H9 (cell line): Measurements from ENCODE around the gene GARNL3. TPM values are rescaled to one million over a fixed set of nuclear protein-coding genes. Genes with fewer than 3 reads are reported as not detected.

Source experiments
- DNase-seq: peaks from one replicate; pipeline ENCODE4 v3.0.0-alpha.2; 2017
- H2AFZ ChIP-seq: one replicate; pipeline ENCODE4 v1.6.1; 2013; ENCODE audit warnings: mild to moderate bottlenecking, low read length, control low read depth, moderate library complexity
- H2AK5ac ChIP-seq: 2 replicates; pipeline ENCODE4 v1.6.1; 2013; ENCODE audit warnings: low read length, control low read depth, mixed read lengths; ENCODE audit not compliant: insufficient read length
- H2BK120ac ChIP-seq: one replicate; pipeline ENCODE4 v1.6.1; 2013; ENCODE audit warnings: low read depth, mild to moderate bottlenecking, low read length, control low read depth, inconsistent platforms; ENCODE audit not compliant: poor library complexity, severe bottlenecking
- H2BK12ac ChIP-seq: 2 replicates; pipeline ENCODE4 v1.6.1; 2013; ENCODE audit warnings: low read length, control low read depth, mixed read lengths, low read depth; ENCODE audit not compliant: insufficient read length
- H2BK15ac ChIP-seq: 2 replicates; pipeline ENCODE4 v1.6.1; 2013; ENCODE audit warnings: low read depth, low read length, control low read depth
- H2BK20ac ChIP-seq: one replicate; pipeline ENCODE4 v1.6.1; 2013; ENCODE audit warnings: low read depth, mild to moderate bottlenecking, low read length, control low read depth, inconsistent platforms; ENCODE audit not compliant: poor library complexity, severe bottlenecking
- H2BK5ac ChIP-seq: 2 replicates; pipeline ENCODE4 v1.6.1; 2013; ENCODE audit warnings: low read length, control low read depth, mixed read lengths; ENCODE audit not compliant: insufficient read length
- H3K14ac ChIP-seq: 2 replicates; pipeline ENCODE4 v1.6.1; 2013; ENCODE audit warnings: low read length, control low read depth; ENCODE audit not compliant: insufficient read depth
- H3K18ac ChIP-seq: 2 replicates; pipeline ENCODE4 v1.6.1; 2013; ENCODE audit warnings: low read depth, mild to moderate bottlenecking, mixed read lengths, low read length, control low read depth; ENCODE audit not compliant: insufficient read length
- H3K23ac ChIP-seq: 2 replicates; pipeline ENCODE4 v1.6.1; 2013; ENCODE audit warnings: low read length, control low read depth, mixed read lengths, low read depth; ENCODE audit not compliant: insufficient read length
- H3K23me2 ChIP-seq: 2 replicates; pipeline ENCODE4 v1.6.1; 2013; ENCODE audit warnings: low read depth, mild to moderate bottlenecking, mixed read lengths, low read length, control low read depth; ENCODE audit not compliant: insufficient read length, poor library complexity, severe bottlenecking
- H3K27ac ChIP-seq: 2 replicates; pipeline ENCODE4 v1.5.1; 2013; ENCODE audit warnings: low read length, control low read depth, mixed read lengths, low read depth; ENCODE audit not compliant: insufficient read length
- H3K27me3 ChIP-seq: 2 replicates; pipeline ENCODE4 v1.6.1; 2013; ENCODE audit warnings: low read length, control low read depth, inconsistent platforms; ENCODE audit not compliant: insufficient read depth
- H3K4ac ChIP-seq: 2 replicates; pipeline ENCODE4 v1.6.1; 2013; ENCODE audit warnings: low read depth, mild to moderate bottlenecking, control low read depth, inconsistent platforms, low read length, moderate library complexity
- H3K4me1 ChIP-seq: 2 replicates; pipeline ENCODE4 v1.6.1; 2013; ENCODE audit warnings: low read length, control low read depth, inconsistent platforms; ENCODE audit not compliant: insufficient read depth
- H3K4me2 ChIP-seq: 2 replicates; pipeline ENCODE4 v1.6.1; 2013; ENCODE audit warnings: low read length, control low read depth, mixed read lengths; ENCODE audit not compliant: insufficient read length, insufficient read depth
- H3K56ac ChIP-seq: 2 replicates; pipeline ENCODE4 v1.6.1; 2013; ENCODE audit warnings: low read depth, mild to moderate bottlenecking, mixed read lengths, low read length, control low read depth; ENCODE audit not compliant: insufficient read length
- H3K79me1 ChIP-seq: 2 replicates; pipeline ENCODE4 v1.6.1; 2013; ENCODE audit warnings: low read depth, mild to moderate bottlenecking, moderate library complexity, low read length, control low read depth, inconsistent platforms; ENCODE audit not compliant: insufficient read depth, poor library complexity, severe bottlenecking
- H3K79me2 ChIP-seq: 2 replicates; pipeline ENCODE4 v1.6.1; 2013; ENCODE audit warnings: low read length, control low read depth, inconsistent platforms; ENCODE audit not compliant: insufficient read depth
- H3K9ac ChIP-seq: 2 replicates; pipeline ENCODE4 v1.6.1; 2013; ENCODE audit warnings: low read length, control low read depth, mixed read lengths; ENCODE audit not compliant: insufficient read length; ENCODE audit errors: extremely low read depth
- H3K9me3 ChIP-seq: one replicate; pipeline ENCODE4 v1.6.1; 2013; ENCODE audit warnings: low read depth, low read length, inconsistent platforms; ENCODE audit not compliant: control insufficient read depth
- H3T11ph ChIP-seq: one replicate; pipeline ENCODE4 v1.6.1; 2013; ENCODE audit warnings: mild to moderate bottlenecking, low read length, control low read depth, inconsistent platforms
- H4K20me1 ChIP-seq: one replicate; pipeline ENCODE4 v1.6.1; 2013; ENCODE audit not compliant: control insufficient read depth, insufficient read length, insufficient read depth
- H4K5ac ChIP-seq: 2 replicates; pipeline ENCODE4 v1.6.1; 2013; ENCODE audit warnings: low read depth, mild to moderate bottlenecking, mixed read lengths, low read length, control low read depth; ENCODE audit not compliant: insufficient read length
- H4K8ac ChIP-seq: replicated peaks from 2 replicates; pipeline ENCODE4 v1.6.1; 2013; ENCODE audit warnings: low read length, control low read depth, mixed read lengths, low read depth; ENCODE audit not compliant: insufficient read length
- H4K91ac ChIP-seq: 2 replicates; pipeline ENCODE4 v1.6.1; 2013; ENCODE audit warnings: low read depth, mild to moderate bottlenecking, moderate library complexity, mixed read lengths, low read length, control low read depth; ENCODE audit not compliant: insufficient read length
- H3K27ac Mint-ChIP-seq, 3 experiments: 2 replicates in 2 of 3; 3 replicates in 1 of 3; pipeline ENCODE4 v1.8.0; 2020 to 2021; ENCODE audit warnings: mixed read lengths in 3 of 3, mild to moderate bottlenecking in 1 of 3, moderate library complexity in 1 of 3
- H3K27me3 Mint-ChIP-seq: 2 replicates; pipeline ENCODE4 v1.8.0; 2021; ENCODE audit warnings: low read depth, mild to moderate bottlenecking, moderate library complexity, mixed read lengths
- H3K36me3 Mint-ChIP-seq, 3 experiments: 2 replicates in 2 of 3; 3 replicates in 1 of 3; pipeline ENCODE4 v1.8.0; 2020 to 2021; ENCODE audit warnings: low read depth in 3 of 3, mixed read lengths in 3 of 3; ENCODE audit not compliant: insufficient read depth in 1 of 3
- H3K4me1 Mint-ChIP-seq, 2 experiments: 2 replicates each; pipeline ENCODE4 v1.8.0; 2020; ENCODE audit warnings: mixed read lengths in 2 of 2
- H3K4me3 Mint-ChIP-seq, 2 experiments: 2 replicates in 1 of 2; 3 replicates in 1 of 2; pipeline ENCODE4 v1.8.0; 2020 to 2021; ENCODE audit warnings: mild to moderate bottlenecking in 2 of 2, mixed read lengths in 2 of 2, moderate library complexity in 1 of 2
- H3K9me3 Mint-ChIP-seq, 2 experiments: 2 replicates in 1 of 2; 3 replicates in 1 of 2; pipeline ENCODE4 v1.8.0; 2020; ENCODE audit warnings: mild to moderate bottlenecking in 2 of 2, mixed read lengths in 2 of 2, moderate library complexity in 1 of 2
- WGBS: extraction: QIAGEN DNeasy Blood & Tissue Kit; methylation state at CpG from one replicate; pipeline ENCODE4 v1.1.7; 2013; ENCODE audit warnings: missing lambda C conversion rate, low lambda C conversion rate, mixed read lengths; ENCODE audit not compliant: insufficient read length; ENCODE audit errors: extremely low coverage; 5-methylcytosine and 5-hydroxymethylcytosine counted together
- total RNA-seq: library from RNA; stranded (reverse); gene quantifications from 2 replicates; pipeline ENCODE4 v1.2.1, GENCODE V29; 2021
- TF ChIP-seq, protein P1 (sequence below): fragments of 200-600 bp; sonication (generic); conservative IDR thresholded peaks from 3 replicates; pipeline ENCODE4 v1.8.0; 2021; ENCODE audit warnings: antibody characterized with exemption, mild to moderate bottlenecking

GARNL3 gene
- total RNA-seq, 1 experiment from 2014 or later: 8.7 TPM

DNA sequence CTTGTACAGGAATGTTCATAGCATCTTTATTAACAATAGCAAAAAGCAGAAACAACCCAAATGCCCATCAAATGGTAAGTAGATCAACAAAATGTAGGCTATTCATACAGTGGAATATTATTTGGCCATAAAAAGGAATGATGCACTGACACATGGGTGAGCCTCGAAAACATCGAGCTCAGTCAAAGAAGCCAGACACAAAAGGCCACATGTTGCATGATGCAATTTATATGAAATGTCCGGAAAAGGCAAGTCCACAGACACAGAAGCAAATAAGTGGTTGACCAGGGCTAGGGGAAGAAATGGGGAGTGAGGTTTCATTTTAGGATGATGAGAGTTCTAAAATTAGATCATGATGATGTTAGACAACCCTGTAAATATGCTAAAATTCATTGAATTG, 115.9 kb downstream of the GARNL3 start:
- Histone ChIP-seq H3K4ac (no peak overlapping the region), H3K4me1 (no peaks in the 10 kb centered on the region), H3K27ac (no peak overlapping the region), H2BK12ac (no peak overlapping the region), H4K5ac (no peak overlapping the region), H2BK5ac (no peak overlapping the region), H3K9ac (no peak overlapping the region), H2BK120ac (no peak overlapping the region), H2AFZ (no peak overlapping the region), H2AK5ac (no peak overlapping the region), H3K27me3 (0 out of 2 replicates have a peak, but pooled peaks cover 2% of the 10 kb centered on the region), H3K56ac (no peak overlapping the region), H4K8ac (no peak overlapping the region), H3K79me1 (no peaks in the 10 kb centered on the region), H4K20me1 (no peaks in the 10 kb centered on the region), H4K91ac (no peak overlapping the region), H3K9me3 (no peaks in the 10 kb centered on the region), H3K14ac (no peak overlapping the region), H2BK20ac (no peak overlapping the region), H3K79me2 (no peaks in the 10 kb centered on the region), H3K23me2 (no peaks in the 10 kb centered on the region), H3K23ac (no peak overlapping the region), H3K18ac (no peak overlapping the region), H2BK15ac (no peak overlapping the region), H3K4me2 (no peak overlapping the region), H3T11ph (no peak overlapping the region)
- WGBS: no CpG with 5 or more reads among the region's 3 CpGs
- Mint-ChIP-seq H3K36me3 (no peaks in the 10 kb centered on the region; a peak in 1 of 7 replicates), H3K4me1 (no peaks in the 10 kb centered on the region), H3K4me3 (no peak overlapping the region), H3K9me3 (peaks cover 6 to 12% of the 10 kb centered on the region in 2 experiments; a peak in 3 of 5 replicates), H3K27ac (no peak overlapping the region), H3K27me3 (peaks cover 16% of the 10 kb centered on the region)
- DNase-seq: no peak
- TF ChIP-seq, protein P1, sequence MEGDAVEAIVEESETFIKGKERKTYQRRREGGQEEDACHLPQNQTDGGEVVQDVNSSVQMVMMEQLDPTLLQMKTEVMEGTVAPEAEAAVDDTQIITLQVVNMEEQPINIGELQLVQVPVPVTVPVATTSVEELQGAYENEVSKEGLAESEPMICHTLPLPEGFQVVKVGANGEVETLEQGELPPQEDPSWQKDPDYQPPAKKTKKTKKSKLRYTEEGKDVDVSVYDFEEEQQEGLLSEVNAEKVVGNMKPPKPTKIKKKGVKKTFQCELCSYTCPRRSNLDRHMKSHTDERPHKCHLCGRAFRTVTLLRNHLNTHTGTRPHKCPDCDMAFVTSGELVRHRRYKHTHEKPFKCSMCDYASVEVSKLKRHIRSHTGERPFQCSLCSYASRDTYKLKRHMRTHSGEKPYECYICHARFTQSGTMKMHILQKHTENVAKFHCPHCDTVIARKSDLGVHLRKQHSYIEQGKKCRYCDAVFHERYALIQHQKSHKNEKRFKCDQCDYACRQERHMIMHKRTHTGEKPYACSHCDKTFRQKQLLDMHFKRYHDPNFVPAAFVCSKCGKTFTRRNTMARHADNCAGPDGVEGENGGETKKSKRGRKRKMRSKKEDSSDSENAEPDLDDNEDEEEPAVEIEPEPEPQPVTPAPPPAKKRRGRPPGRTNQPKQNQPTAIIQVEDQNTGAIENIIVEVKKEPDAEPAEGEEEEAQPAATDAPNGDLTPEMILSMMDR: no peak
